ENCODE data around the gene FREY1.

- TF ChIP-seq EZH2phosphoT487 (IDR thresholded peaks at IDR 0.05; ENCODE audit: borderline replicate concordance, low read length) (no peak), CTCF (IDR thresholded peaks at IDR 0.05; ENCODE audit: low read depth, low read length, poor library complexity, severe bottlenecking) (no peak)
Measured at GRCh38 chr11:45907911-45908370, 870 bp upstream of the FREY1 start.

Measured in DOHH2 (cell line).